Cardiac muscle cell (in vitro differentiated cells and primary cell): ENCODE measurements around the gene PKHD1. TPM values are rescaled to one million over a fixed set of nuclear protein-coding genes. Genes with fewer than 3 reads are reported as not detected.

Source experiments
- DNase-seq, 2 donors: peaks; one replicate each; pipeline versions ENCODE4 v3.0.0 to v3.0.0-alpha.2; 2010 to 2017; ENCODE audit warnings: low read depth in 1 of 2, low spot score in 1 of 2
- H3K27ac ChIP-seq: fragments of 200-600 bp; sonication (generic); 2 replicates; pipeline ENCODE4 v1.5.1; 2016
- H3K27me3 ChIP-seq: fragments of 200-600 bp; sonication (generic); 2 replicates; pipeline ENCODE4 v1.6.0; 2016; ENCODE audit warnings: control low read depth
- H3K36me3 ChIP-seq: fragments of 200-600 bp; sonication (generic); 2 replicates; pipeline ENCODE4 v1.5.1; 2016; ENCODE audit warnings: control low read depth
- H3K4me1 ChIP-seq: fragments of 200-600 bp; sonication (generic); 2 replicates; pipeline ENCODE4 v1.8.1; 2017; ENCODE audit warnings: low read depth, mild to moderate bottlenecking, mixed run types
- H3K4me3 ChIP-seq: fragments of 200-600 bp; sonication (generic); 2 replicates; pipeline ENCODE4 v1.5.1; 2016; ENCODE audit warnings: mild to moderate bottlenecking
- H3K9me3 ChIP-seq: fragments of 200-600 bp; sonication (generic); 2 replicates; pipeline ENCODE4 v1.5.1; 2017; ENCODE audit warnings: low read depth, mild to moderate bottlenecking, control low read depth
- polyA plus RNA-seq: library from polyadenylated mRNA; unstranded; fragments of >200 nt; fragmentation: Nextera tagmentation; extraction: Ambion mirVana; gene quantifications from 2 replicates; pipeline ENCODE4 v1.2.1, GENCODE V29; 2016
- total RNA-seq: library from RNA; depleted of rRNA; stranded (reverse); fragments of >200 nt; gene quantifications from 2 replicates; pipeline ENCODE4 v1.2.3, GENCODE V29; 2016
- TF ChIP-seq, protein P1 (sequence below): IDR thresholded peaks from 2 replicates; pipeline ENCODE4 v1.5.1; 2012; ENCODE audit warnings: low read depth, mild to moderate bottlenecking, low read length

Gene PKHD1
- total and polyA plus RNA-seq, 2 experiments from 2014 or later: not detected

DNA sequence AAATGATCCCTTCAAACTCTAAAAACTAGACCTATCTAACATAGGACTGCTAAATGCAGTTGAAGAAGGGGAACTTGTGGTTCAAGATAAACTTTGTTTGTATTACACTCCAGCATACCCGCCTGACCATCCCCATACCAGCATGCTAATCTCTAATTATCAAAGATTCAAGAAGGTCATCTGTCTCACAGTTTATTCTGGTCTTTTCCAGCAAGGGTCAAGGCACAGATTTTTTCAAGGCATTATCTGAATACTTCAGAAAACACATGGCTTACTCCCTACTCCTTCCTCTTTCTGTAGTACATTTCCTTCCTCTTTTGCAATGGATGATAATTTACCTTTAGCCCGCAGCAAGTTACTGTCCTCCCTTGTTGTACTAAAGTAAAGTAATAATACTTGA is 174.1 kb downstream of the PKHD1 start:
- TF ChIP-seq, protein P1, sequence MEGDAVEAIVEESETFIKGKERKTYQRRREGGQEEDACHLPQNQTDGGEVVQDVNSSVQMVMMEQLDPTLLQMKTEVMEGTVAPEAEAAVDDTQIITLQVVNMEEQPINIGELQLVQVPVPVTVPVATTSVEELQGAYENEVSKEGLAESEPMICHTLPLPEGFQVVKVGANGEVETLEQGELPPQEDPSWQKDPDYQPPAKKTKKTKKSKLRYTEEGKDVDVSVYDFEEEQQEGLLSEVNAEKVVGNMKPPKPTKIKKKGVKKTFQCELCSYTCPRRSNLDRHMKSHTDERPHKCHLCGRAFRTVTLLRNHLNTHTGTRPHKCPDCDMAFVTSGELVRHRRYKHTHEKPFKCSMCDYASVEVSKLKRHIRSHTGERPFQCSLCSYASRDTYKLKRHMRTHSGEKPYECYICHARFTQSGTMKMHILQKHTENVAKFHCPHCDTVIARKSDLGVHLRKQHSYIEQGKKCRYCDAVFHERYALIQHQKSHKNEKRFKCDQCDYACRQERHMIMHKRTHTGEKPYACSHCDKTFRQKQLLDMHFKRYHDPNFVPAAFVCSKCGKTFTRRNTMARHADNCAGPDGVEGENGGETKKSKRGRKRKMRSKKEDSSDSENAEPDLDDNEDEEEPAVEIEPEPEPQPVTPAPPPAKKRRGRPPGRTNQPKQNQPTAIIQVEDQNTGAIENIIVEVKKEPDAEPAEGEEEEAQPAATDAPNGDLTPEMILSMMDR: no peak
- H3K27me3 ChIP-seq: no peaks in the 10 kb centered on the region
- no peak overlapping the region for H3K4me3 ChIP-seq
- no peaks in the 10 kb centered on the region for H3K9me3 ChIP-seq
- H3K36me3 ChIP-seq: no peaks in the 10 kb centered on the region
- H3K27ac ChIP-seq: no peak overlapping the region
- peaks cover 5% of the 10 kb centered on the region for H3K4me1 ChIP-seq
- DNase-seq: no peak

DNA sequence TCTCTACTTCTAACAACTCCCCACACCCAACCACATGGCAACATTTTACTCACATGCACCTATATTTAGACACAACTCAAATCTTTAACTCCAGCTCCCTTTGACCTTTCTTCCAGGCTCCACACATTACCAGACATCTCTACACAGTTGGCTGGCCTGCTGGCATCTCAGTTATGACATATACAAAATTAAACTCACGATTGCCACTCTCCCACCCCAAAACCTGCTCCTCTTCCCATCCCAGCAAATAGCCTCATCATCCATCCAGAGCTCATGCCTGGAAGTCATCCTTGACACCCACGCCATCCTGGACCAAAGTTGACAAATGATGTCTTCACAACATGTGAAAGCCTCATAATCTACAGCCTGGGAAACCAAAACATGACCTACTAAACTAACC is 176.6 kb downstream of the PKHD1 start:
- H3K27ac ChIP-seq: no peak overlapping the region
- H3K36me3 ChIP-seq: no peaks in the 10 kb centered on the region
- no peaks in the 10 kb centered on the region for H3K9me3 ChIP-seq
- H3K27me3 ChIP-seq: no peaks in the 10 kb centered on the region
- no peak for DNase-seq
- TF ChIP-seq, protein P1: no peak
- H3K4me3 ChIP-seq: no peak overlapping the region
- H3K4me1 ChIP-seq: peaks cover 5% of the 10 kb centered on the region

DNA sequence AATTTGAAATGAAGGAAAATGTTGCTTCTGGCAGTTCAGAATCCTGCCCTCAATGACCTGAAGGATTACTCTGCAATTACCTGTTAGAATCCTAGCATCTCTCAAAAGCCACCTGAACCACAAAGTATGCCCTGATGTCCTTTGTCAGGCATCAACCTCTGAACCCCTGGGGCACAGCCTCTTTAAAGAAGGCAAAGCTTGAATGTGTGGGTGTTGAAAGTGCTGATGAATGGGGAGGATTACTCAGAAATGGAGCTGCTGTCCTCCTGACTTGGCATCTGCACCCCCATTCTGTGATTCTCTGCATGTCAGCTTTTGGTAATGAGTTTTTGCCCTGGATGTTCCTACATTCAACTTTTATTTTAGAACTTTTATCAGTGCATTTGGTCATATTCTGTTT is 179.2 kb downstream of the PKHD1 start:
- no peaks in the 10 kb centered on the region for H3K9me3 ChIP-seq
- TF ChIP-seq, protein P1: no peak
- H3K27me3 ChIP-seq: no peaks in the 10 kb centered on the region
- H3K4me1 ChIP-seq: peaks cover 2% of the 10 kb centered on the region
- no peaks in the 10 kb centered on the region for H3K36me3 ChIP-seq
- DNase-seq: no peak
- H3K4me3 ChIP-seq: no peak overlapping the region
- H3K27ac ChIP-seq: no peak overlapping the region

DNA sequence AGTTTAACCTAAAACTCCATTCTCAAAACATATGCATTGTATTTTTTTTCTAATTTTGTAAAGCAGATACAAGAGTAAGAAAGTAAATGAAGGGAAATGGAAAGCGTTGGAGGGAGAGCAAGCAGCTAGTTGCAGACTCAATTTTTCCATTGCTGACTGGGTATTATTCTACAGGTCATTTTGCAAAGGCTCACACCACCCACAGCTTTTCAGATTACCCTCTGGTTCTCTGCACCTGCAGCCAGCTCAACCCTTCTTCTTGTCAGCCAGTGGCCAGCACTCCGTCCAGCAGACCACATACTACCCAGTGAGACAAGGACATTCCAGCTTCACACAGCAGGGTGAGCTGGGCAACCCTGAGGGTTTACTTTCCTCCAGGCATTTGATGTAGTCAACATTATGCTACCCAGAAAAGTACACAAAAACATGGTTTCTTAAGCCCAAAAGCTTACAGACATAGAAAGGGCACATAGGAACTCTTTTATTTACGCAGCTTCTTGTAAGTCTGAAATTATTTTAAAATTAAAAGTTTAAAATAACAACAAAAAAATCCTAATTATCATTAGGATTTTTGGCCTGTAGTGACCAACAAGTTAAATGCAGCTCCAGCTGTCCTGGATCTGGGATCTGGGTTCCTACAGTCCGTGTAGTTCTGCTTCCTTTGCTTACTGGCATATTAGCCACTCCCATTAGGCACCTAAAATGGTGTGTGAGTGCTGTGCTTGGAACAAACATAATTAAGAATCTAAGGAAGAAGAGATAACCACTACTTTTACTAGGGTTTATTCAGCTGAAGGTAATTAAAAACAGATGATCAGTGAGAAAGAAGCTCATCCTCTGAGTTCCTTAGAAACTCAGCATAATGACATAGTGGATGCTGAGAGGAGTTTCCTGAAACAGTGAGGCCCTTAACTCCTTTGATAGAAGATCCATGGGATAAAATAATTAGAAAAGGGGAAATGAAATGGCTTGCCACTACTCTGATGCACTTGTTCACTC is 185.3 kb downstream of the PKHD1 start:
- no peak for DNase-seq
- no peaks in the 10 kb centered on the region for H3K4me1 ChIP-seq

DNA sequence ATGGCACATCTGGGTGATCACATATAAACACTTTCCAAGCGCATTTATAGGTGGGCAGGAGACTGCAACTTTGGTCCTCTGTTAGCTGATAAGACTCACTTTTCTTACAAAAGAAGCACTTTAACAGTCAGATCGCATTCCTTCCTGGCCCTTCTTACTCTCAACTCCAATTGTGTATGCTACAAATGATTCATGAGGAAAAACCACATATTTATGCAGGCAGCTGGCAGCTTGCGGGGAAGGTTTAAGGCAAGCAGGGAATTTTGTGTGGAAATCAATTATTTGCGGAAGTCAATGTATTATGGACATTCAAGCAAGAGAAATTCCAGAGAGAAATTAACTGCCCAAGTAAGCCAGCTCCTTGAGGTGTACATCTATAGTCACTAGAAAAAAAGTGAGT is 194.0 kb downstream of the PKHD1 start:
- no peak for DNase-seq
- H3K27ac ChIP-seq: no peak overlapping the region
- H3K9me3 ChIP-seq: no peaks in the 10 kb centered on the region
- H3K4me1 ChIP-seq: no peaks in the 10 kb centered on the region
- TF ChIP-seq, protein P1: no peak
- no peaks in the 10 kb centered on the region for H3K36me3 ChIP-seq
- no peaks in the 10 kb centered on the region for H3K27me3 ChIP-seq
- no peak overlapping the region for H3K4me3 ChIP-seq

More for the DNA sequence above, 185.3 kb downstream of the PKHD1 start:
- Histone ChIP-seq H3K9me3 (no peaks in the 10 kb centered on the region), H3K27ac (no peak overlapping the region), H3K36me3 (no peaks in the 10 kb centered on the region), H3K4me3 (no peak overlapping the region), H3K27me3 (no peaks in the 10 kb centered on the region)
- TF ChIP-seq, protein P1: no peak
